HG03066 (cell line): ENCODE measurements around the gene ADAM12.
"Not testable (repeated sequence)": the region's sequence is repeated elsewhere in the genome, so short reads cannot be mapped to it uniquely, and the experiment has no call there.

Experiments
- ATAC-seq: cut with Tn5 transposase; IDR thresholded peaks from one replicate; pipeline ENCODE4 v1.9.1; 2021; ENCODE audit warnings: low read depth; ENCODE audit not compliant: unreplicated experiment

Gene ADAM12

DNA sequence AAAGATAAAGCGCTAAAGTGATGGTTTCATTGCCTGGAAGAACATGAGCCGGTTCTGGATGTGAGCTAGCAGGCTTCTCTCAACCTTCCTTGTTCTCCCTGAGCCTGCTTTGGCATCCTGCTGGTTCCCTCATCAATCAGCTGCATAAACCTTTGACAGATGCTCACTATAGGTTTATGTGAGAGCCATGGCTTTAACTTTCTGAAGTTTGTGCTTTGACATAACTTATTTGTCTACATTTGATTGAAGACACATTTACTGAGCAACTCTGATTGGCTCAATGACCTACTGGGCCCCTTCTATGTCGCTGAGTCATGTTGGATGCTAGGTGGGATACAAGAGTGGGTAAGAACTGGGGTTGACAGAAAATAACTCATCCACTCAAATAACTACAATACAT lies 192.0 kb downstream of the ADAM12 start:
- no peak for ATAC-seq

DNA sequence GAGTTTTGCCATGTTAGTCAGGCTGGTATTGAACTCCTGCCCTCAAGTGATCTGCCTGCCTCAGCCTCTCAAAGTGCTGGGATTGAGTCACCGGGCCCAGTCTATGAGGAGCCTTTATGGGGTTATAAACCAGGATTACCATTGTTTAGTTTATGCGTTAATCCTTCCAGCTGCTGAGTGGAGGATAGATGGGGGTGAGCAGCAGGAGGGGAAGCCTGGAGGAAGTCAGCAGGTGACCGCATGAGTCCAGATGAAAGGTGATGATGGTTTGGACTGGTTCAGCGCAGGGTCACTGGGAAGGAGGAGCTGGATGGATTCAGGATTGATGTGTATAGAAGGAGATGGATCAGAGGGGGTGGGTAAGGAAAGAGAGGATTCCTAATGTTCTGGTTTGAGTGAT lies 197.1 kb downstream of the ADAM12 start:
- ATAC-seq, result no peak

DNA sequence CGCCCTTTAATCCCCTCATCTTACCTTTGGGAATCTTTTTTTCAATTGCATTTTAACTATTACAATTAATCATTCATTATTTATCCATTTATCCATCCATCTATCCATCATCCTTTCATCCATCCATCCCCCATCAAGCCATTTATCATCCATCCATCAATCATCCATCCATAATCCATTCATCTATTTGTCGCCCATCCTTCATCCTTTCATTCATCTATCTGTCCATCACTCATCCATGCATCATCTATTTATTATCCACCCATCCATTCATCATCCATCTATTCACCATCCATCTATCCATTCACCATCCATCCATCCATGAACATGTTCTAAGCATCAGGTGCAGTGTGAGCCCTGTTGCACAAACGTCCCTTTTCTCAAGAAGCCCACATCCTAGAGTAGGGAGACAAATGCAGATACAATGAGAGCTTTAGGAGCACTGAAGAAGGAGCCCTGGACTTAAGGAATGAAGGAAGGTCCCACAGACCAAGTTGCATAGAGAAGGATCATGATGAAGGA lies 199.5 kb downstream of the ADAM12 start:
- no peak for ATAC-seq

DNA sequence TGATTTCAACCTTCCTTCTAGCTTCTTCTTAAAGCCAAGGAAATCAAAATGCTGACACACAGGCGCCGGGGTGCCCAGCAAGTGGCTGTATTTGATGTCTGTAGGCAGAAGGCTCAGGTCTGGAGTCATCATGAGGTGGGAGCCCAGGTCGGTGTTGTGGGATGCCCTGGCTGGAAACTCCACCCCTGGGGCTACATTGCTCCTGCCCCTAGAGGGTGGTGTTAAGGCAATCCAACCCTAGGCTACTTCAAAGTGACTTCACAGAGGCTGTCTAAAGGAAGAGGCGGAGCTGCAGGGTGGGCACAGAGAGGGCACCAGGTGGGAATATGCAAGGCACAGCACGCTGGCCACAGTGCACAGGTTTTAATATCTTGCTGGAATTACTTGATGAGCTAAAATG lies 200.9 kb downstream of the ADAM12 start:
- no peak for ATAC-seq

DNA sequence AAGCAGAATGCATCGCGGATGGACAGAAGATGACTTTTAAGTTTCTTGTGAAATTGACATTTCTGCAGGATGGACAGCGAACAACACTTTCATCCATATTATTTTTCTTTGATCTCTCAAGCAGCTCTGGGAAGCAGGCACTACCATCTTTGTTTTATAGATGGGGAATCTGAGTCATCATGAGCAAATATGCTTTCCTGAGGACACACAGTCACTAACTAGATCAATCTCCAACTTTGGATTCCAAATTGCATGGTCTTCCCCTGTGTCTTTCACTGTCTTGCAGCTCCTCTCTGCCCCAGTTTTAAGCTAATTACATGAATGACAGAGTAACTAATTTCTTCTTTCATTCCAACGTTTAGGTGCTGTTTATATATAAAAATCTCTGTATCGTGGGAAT lies 201.5 kb downstream of the ADAM12 start:
- ATAC-seq, result no peak

DNA sequence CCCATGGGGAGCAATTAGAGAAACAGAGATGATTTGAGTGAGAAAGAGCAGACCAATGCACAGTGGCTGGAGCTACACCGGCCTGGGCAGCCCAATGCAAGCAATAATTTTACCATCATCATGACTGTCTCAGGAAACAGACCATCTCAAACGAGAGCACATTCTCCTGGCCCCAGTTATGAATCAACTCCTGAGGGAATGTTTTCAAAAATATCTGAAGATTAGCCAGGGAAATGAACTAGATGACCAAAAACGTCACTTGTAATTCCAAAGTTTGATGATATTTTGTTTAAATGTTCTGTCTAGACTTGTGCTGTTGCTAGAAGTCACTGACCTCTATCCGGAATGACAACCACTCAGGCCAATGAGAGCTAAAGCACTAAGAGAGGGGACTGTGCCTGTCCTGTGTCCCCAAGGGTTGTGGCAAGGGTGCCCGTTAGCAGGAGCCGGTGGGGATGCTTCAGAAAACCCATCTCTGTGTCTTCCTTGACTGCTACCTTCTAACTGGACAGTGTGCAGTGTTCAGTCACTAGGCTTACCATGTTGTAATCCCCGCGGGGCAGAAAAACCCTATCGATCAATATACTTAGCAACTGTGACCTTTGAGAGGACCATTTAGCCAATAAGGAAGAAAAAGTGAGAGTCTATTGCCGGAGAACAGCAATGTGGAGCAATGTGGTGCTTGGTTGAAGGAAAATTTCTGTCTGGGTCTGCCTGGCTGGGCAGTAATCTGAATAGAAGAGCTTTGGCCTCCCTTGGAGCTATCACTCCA lies 202.4 kb downstream of the ADAM12 start:
- ATAC-seq, result no peak

DNA sequence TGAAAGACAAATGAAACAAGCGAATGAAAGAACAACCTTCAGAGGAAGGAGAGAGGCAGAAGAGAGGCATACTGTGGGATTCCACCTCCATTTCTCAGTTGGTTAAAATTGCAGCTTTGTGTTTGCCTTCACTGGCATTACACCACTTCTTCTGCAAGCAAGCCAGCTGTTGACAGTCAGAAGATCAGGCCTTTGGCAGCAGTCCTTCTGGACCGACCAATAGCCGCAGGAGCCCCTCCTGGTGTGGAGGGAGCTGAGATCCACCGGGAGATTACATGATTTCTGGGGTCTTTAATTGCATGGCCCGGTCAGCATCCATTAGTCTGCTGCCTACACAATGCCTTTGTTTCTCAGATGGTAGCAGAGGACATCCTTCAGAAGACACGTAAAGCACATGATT lies 206.7 kb downstream of the ADAM12 start:
- ATAC-seq, result no peak

DNA sequence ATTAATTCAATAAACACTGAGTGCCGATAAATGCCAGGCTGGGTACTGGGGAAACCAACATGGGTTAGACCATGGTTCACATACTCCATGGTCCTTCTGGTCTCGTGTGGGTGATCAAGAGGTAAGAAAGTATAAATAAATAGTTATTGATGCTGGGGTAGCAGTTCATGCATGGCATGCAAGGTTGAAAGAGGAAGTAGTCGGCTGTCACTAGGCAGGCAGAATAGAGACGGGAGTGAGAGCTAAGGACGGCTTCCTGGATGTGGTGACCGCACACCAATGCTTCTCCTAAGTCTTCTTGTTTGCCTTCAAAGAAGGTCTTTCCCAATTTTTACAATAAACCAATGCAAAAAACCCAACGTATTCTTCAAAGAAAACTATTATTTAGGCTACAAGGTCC lies 208.6 kb downstream of the ADAM12 start:
- ATAC-seq, result no peak

DNA sequence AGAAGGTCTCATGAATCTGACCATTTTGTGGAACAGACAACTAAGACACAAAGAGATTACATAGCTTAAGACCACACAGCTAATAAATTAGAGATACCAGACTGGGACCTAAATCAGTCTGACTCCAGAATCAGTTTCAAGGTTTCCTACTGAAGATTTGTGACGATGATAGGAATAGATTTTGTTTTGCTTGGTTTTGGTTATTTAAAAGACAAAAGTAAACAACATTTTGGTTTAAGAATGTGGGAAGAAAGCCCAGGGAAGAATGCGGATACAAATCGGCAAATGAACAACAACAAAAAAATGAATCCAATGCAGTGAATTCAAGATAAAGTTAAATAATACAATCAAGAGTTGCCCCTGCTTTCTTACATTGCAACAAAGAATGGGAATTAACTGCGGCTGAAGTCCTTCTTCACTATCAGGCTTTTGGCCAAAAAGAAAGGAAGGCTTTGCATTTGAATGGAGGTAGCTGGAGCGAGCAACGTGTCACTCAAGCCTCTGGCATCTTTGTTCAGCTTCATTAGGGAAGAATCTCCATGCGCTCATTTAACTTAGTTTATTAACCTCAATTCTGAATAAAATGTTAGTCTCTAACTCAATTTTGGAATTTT lies 210.8 kb downstream of the ADAM12 start:
- ATAC-seq, result no peak

DNA sequence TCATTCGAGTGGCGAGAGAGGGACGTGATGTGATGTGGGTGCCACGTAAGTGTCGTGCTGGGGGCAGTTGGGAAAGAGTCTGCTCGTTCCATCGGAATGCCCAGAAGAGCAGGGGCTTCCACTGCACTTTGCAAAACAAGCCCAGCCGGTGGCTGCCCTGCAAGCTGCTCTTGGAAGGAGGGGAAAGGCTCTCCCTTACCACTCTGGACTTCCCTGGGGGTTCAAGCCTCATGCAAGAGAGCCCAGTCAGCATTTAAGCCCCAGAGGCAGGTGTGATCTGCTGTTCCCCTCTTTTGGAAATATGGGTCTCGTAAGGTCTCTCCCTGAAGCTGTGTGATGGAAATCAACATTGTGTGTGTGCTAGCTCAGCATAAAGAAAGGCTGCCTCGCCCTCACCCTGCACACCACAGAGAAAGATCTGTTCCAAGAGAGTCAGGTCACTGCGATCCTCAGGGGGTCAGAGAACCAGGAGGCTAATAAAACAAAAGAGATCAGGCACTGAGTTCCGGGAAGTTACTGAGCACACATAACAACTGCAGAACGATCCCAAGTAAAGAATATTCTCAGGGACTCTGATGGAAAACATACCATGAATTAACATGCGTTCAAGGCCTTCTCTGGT lies 212.5 kb downstream of the ADAM12 start:
- ATAC-seq, result no peak

DNA sequence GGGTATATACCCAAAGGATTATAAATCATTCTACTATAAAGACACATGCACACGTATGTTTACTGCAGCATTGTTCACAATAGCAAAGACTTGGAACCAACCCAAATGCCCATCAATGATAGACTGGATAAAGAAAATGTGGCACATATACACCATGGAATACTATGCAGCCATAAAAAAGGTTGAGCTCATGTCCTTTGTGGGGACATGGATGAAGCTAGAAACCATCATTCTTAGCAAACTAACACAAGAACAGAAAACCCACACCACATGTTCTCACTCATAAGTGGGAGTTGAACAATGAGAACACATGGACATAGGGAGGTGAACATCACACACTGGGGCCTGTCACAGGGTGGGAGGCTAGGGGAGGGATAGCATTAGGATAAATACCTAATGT lies 215.5 kb downstream of the ADAM12 start:
- not testable (repeated sequence) for ATAC-seq

DNA sequence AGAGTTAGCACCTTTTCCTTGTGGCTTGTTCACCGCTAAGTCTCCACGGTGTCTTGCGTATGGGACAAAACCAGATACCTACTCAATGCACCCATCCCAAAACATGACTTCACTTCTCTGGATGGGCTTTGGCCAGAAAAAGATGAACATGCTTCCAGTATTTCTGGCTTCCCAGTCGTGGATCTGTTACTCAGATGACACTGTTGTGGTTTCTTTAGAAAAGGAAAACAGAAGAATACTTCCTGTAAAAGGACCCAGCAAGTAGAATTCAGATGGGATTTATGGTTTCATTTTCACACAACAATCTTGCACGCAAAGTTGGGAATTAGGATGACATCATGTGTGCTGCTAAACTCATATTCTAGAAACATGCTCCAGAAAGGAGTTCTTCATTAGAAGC lies 216.7 kb downstream of the ADAM12 start:
- no peak for ATAC-seq

DNA sequence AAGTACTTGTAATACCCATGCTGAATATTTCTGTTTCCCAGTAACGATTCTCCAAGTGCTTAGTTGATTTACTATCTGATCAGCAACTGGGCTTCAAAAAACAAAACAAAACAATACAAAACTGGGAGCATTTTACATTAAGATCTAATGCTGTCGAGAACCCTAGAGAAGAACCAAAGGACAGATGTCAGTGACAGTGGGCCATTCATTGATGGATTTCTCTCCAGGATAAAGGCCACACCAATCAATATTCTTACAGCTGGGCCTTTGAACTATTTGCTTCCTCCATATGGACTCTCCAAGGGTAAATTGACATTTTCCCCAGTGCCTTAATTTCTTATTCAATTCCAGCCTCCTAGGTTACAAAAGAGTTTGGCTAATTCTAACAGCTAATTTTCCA lies 217.5 kb downstream of the ADAM12 start:
- no peak for ATAC-seq

DNA sequence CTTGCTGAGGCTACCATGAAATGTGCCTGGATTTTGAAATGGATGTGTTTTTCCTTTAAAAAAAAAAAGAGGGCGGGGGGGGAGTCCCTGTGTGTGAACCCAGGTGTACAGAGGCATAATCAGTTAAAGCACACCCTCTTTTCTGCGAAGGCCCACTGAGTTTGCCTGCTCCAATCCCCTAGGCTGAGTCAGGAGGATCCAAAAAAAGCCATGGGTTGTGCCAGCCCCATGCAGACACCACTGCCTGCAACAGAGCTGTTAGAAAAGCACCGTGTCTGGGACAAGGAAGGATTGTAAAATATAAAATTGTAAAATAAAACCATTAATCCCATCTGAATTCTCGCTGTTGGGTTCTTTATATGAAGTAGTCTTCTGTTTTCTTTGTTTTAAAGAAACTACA lies 217.9 kb downstream of the ADAM12 start:
- ATAC-seq, result no peak

DNA sequence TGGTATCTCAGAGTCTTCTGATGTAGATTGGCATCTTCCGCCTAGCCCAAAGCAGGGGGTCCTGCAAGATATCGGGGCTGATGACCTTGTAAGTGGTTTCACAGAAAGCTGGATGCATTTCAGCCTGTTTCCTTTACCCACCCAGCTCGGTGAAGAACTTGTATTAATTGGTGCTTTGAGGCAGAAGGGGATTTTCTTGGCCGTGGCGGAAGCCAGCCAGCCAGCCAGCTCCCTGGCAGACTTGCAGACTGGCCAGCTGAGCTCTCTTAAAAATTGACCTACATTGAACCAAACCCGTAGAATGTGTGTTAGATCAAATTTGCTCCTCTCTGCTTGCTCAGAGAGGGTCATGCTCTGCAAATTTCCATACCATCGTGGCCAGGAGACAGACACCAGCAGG lies 218.4 kb downstream of the ADAM12 start:
- ATAC-seq, result no peak

DNA sequence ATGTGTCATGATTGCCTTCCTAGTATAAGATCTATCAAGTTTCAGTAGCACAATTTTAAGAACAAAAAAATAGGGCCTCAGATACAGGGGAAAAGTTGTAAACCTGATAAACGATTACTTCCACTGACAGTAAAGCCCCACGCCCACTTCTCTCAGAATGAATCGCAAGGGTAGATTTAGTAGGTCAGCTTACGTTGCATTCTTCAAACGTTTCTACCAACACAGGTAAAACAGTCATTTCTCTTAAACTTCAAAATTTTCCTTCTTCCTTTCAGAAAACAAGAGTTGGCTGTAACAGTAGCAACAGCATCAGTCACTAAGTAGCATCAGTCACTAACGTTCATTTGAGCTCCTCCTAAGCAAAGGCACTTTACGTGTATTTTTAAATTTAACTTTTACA lies 221.5 kb downstream of the ADAM12 start:
- ATAC-seq, result no peak

DNA sequence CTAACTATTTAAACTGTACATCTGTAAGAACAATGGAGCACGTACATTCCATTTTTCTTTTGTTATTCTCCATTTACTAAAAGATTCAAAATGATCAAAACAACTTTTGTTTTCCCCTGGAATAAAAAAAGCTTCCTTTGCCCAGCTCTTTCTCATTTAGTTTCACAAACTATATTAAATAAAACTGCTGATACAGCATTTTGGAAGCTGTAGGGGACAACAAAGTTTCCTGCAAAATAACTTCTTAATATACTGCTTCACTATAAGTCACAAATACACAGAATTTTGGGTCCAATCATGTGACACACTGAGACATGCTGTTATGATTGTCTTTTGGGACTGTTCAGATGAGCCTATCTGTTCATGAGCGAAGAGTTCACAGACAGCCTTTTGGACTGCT lies 222.4 kb downstream of the ADAM12 start:
- no peak for ATAC-seq

DNA sequence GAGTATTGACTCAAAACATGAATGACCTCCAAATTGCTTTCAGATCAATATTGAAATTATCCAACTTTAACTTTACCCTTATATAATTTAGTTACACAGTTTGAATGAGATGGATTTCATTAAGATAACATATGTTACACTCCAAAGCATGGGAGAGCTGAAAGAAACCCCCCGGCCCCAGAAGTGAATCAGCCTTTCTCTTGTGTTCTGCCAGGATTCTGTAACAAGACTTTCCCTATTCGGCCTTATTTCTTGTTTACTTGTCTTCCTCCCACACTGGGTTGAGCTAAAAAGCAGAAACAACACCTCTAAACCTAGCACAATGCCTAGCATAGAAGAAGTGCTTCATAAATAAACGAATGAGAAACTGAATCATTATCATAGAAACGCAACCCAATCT lies 224.8 kb downstream of the ADAM12 start:
- no peak for ATAC-seq

DNA sequence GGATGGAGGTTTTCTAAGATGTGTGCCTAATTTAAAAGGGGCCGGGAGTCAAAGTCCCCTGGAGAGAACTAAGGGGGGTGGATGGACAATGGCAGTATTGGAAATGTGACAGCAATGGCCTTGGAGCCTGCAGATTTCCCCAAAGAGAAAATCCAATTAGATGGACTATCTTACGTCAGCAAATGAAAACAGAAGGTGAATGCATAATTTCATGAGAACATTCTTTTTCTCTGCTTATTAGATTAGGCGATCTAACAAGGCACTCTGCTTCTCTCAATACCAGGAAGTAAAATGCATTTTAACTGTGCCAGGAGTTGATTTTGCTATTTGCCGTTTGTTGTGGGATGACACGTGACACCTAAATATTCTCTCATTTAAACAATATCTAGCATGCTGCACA lies 226.6 kb downstream of the ADAM12 start:
- ATAC-seq, result no peak

DNA sequence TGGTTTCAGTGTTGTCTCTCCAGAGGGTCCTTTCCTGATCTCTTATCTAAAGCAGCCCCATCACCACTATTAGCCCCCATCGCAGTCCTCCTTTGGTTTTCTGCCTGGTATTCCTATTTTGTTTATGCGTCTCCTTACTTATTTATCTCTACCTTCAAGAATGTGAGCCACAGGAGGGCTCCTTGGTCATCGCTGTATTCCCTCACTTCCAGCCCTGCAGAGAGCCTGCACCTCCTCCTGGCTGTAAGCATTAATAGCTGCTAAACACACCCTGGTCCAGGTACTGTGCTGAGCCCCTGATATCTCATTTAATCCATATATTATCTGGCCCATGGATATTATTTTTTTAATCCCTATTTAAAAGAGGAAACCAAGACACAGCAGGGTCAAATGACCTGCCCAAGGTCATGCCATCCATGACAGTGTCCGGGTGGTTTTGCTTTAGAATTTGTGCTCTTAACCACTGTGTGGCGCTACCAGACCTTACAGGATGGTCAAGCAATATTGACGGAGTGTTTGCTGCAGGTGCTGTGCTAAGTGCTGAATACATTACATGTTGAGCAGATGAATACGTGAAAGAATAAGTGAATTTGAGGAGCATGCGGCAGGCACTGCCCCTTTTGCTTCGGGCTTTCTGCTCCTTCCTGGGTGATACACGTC lies 227.2 kb downstream of the ADAM12 start:
- no peak for ATAC-seq

DNA sequence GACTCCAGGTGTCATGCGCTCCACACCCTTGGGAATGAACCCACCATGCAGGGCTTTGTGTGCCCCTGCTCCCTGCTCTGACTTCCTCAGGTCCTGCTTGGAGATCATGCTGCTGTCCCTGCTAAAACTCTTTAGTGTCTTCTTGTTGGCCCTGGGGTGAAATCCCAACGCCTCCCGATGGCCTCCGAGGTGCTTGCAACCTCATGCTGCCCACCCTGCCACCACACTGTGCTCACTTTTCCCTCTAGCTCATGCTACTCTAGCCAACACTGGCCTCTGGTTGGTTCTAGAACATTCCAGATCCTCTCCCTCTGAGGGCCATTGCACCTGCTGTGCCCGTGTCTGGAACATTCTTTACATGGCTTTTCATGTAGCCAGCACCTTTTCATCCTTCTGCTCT lies 227.7 kb downstream of the ADAM12 start:
- ATAC-seq, result no peak
